Keratinocyte (primary cell): ENCODE data around the gene SFMBT1.

ENCODE experiments used
- EZH2 ChIP-seq: IDR thresholded peaks from one replicate; pipeline ENCODE4 v1.6.1; 2012; ENCODE audit warnings: inconsistent platforms, mild to moderate bottlenecking, low read length, moderate library complexity
- TF ChIP-seq, protein P1 (sequence below), 3 experiments: IDR thresholded peaks in 1 of 3; conservative IDR thresholded peaks in 1 of 3; optimal IDR thresholded peaks in 1 of 3; 2 replicates in 2 of 3; 3 replicates in 1 of 3; pipeline versions ENCODE3 to v1.5.1; 2011; ENCODE audit warnings: low read length in 3 of 3, mild to moderate bottlenecking in 3 of 3, moderate library complexity in 2 of 3, control low read depth in 1 of 3, inconsistent platforms in 1 of 3; ENCODE audit not compliant: insufficient read depth in 2 of 3; ENCODE audit errors: extremely low read depth in 1 of 3

DNA sequence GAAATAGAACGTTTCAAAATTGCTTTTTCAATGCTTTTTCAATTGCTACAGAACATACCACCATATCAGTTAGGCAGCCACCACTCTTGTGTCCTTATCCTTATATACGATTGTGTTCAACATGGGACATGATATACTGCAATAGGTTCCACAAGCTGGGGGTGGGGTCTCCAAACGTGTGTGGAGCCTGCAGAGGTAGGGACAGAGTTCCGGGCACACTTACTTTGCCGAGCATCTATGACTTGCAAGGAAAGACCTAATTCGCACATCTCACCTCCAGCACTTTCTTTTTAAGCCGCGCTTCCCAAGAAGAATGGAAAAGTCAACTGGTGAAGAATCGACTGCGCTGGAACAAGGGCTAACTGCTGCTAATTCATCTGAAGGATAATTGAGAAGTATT, 39.6 kb upstream of the SFMBT1 start:
- TF ChIP-seq, protein P1, sequence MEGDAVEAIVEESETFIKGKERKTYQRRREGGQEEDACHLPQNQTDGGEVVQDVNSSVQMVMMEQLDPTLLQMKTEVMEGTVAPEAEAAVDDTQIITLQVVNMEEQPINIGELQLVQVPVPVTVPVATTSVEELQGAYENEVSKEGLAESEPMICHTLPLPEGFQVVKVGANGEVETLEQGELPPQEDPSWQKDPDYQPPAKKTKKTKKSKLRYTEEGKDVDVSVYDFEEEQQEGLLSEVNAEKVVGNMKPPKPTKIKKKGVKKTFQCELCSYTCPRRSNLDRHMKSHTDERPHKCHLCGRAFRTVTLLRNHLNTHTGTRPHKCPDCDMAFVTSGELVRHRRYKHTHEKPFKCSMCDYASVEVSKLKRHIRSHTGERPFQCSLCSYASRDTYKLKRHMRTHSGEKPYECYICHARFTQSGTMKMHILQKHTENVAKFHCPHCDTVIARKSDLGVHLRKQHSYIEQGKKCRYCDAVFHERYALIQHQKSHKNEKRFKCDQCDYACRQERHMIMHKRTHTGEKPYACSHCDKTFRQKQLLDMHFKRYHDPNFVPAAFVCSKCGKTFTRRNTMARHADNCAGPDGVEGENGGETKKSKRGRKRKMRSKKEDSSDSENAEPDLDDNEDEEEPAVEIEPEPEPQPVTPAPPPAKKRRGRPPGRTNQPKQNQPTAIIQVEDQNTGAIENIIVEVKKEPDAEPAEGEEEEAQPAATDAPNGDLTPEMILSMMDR (optimal IDR thresholded peaks at IDR 0.05 in 1 of 3, IDR thresholded peaks at IDR 0.05 in 1 of 3, conservative IDR thresholded peaks at IDR 0.05 in 1 of 3; ENCODE audit: extremely low read depth in 1 of 3, insufficient read depth in 2 of 3, low read length in 3 of 3) = no peak
- no peak for TF ChIP-seq EZH2
